ENCODE results near the gene PNPLA8.
"Not testable (repeated sequence)": the region's sequence is repeated elsewhere in the genome, so short reads cannot be mapped to it uniquely, and the experiment has no call there.

DNA sequence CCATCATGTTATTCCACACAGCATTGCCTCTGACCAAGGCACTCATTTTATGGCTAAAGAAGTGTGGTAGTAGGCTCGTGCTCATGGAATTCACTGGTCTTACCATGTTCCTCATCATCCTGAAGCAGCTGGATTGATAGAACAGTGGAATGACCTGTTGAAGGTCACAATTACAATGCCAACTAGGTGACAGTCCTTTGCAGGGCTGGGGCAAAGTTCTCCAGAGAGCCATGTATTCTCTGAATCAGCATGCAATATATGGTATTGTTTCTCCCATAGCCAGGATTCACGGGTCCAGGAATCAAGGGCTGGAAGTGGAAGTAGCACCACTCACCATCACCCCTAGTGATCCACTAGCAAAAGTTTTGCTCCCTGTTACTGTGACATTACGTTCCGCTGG is 12.8 kb upstream of the PNPLA8 start:
- TF ChIP-seq, protein P1, sequence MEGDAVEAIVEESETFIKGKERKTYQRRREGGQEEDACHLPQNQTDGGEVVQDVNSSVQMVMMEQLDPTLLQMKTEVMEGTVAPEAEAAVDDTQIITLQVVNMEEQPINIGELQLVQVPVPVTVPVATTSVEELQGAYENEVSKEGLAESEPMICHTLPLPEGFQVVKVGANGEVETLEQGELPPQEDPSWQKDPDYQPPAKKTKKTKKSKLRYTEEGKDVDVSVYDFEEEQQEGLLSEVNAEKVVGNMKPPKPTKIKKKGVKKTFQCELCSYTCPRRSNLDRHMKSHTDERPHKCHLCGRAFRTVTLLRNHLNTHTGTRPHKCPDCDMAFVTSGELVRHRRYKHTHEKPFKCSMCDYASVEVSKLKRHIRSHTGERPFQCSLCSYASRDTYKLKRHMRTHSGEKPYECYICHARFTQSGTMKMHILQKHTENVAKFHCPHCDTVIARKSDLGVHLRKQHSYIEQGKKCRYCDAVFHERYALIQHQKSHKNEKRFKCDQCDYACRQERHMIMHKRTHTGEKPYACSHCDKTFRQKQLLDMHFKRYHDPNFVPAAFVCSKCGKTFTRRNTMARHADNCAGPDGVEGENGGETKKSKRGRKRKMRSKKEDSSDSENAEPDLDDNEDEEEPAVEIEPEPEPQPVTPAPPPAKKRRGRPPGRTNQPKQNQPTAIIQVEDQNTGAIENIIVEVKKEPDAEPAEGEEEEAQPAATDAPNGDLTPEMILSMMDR (IDR thresholded peaks at IDR 0.05) = not testable (repeated sequence)
- not testable (repeated sequence) for TF ChIP-seq EZH2 (IDR thresholded peaks at IDR 0.05; ENCODE audit: borderline replicate concordance, insufficient read depth, low read depth, low read length, poor library complexity, severe bottlenecking)

Data from B cell (primary cell).